Right lobe of liver (tissue), 6 donors: Measurements from ENCODE around the gene KCTD15. TPM values are rescaled to one million over a fixed set of nuclear protein-coding genes. Genes with fewer than 3 reads are reported as not detected.

Source experiments
- ATAC-seq, 4 donors: fragments of 200-7000 bp; cut with Tn5 transposase; one replicate each; pipeline ENCODE4 v1.9.1; 2020; ENCODE audit warnings: mild to moderate bottlenecking in 4 of 4, moderate library complexity in 4 of 4
- DNase-seq, 3 donors: peaks; one replicate each; pipeline ENCODE4 v3.0.0-alpha.2; 2020
- H3K27ac ChIP-seq, 3 donors: fragments of 200-600 bp; one replicate each; pipeline ENCODE4 v1.8.0; 2022
- H3K27me3 ChIP-seq, 2 donors: fragments of 200-600 bp; one replicate each; pipeline ENCODE4 v1.8.0; 2022
- H3K36me3 ChIP-seq, 4 donors: fragments of 200-600 bp; sonication (generic) in 1 of 4; one replicate each; pipeline versions ENCODE4 v1.5.1 to v1.8.0; 2017 to 2022; ENCODE audit warnings: control low read depth in 1 of 4
- H3K4me1 ChIP-seq, 4 donors: fragments of 200-600 bp; sonication (generic) in 1 of 4; one replicate each; pipeline versions ENCODE4 v1.5.1 to v1.8.0; 2017 to 2022; ENCODE audit warnings: control low read depth in 1 of 4
- H3K4me3 ChIP-seq, 3 donors: fragments of 200-600 bp; one replicate each; pipeline ENCODE4 v1.8.0; 2022
- H3K9me3 ChIP-seq, 4 donors: fragments of 200-600 bp; sonication (generic) in 1 of 4; one replicate each; pipeline versions ENCODE4 v1.5.1 to v1.8.0; 2017 to 2022; ENCODE audit warnings: control low read depth in 1 of 4
- POLR2A ChIP-seq: fragments of 450-650 bp; IDR thresholded peaks from one replicate; pipeline ENCODE4 v1.6.1; 2017; ENCODE audit warnings: antibody characterized with exemption, mild to moderate bottlenecking
- WGBS: methylation state at CpG from one replicate; pipeline ENCODE4 v1.1.6; 2018; ENCODE audit warnings: low coverage, low lambda C conversion rate; ENCODE audit not compliant: insufficient coverage; ENCODE audit errors: missing lambda C conversion rate; 5-methylcytosine and 5-hydroxymethylcytosine counted together
- intact Hi-C, 2 donors: fragments of 100-400 bp; cut with DNase I; formaldehyde crosslinking; loops; one replicate each; pipeline versions ENCODE4 v1.11.2 to v1.14.1; 2022
- total RNA-seq, 6 experiments: library from RNA; depleted of rRNA in 2 of 6; stranded (reverse); fragments of >200 nt in 2 of 6; fragmentation: NEBNext Ultra II Directional in 3 of 6; extraction: Animal tissue kit (Norgen Biotek cat#: 25700) in 3 of 6; gene quantifications; one replicate each; pipeline versions ENCODE4 v1.1.0 to v1.2.4, GENCODE V29; 2016 to 2023
- TF ChIP-seq, protein P1 (sequence below), 4 donors: fragments of 200-600 bp in 3 of 4; fragments of 450-650 bp in 1 of 4; IDR thresholded peaks; one replicate each; pipeline versions ENCODE4 v1.5.1 to v1.8.0; 2016 to 2022; ENCODE audit warnings: antibody characterized with exemption in 4 of 4, mild to moderate bottlenecking in 2 of 4
- donor health status: DM: no; HTN: yes; CAD: no.
- donor health status: DM: no; HTN: no; CAD: no.
- donor health status: DM: no; HTN: no; CAD: no.
- donor health status: DM: no; HTN: yes; CAD: no.
- donor health status: DM: no; HTN: yes; CAD: no.

KCTD15 gene
- total RNA-seq, 6 experiments from 2014 or later = 5.0 to 27.0 (median 11.5) TPM

GRCh38 chr19:33752945-33753344, 43.7 kb upstream of the KCTD15 start:
- H3K4me3 ChIP-seq = no peak overlapping the region
- H3K9me3 ChIP-seq = no peaks in the 10 kb centered on the region
- ATAC-seq = no peak
- no peaks in the 10 kb centered on the region for H3K27me3 ChIP-seq
- no peak for TF ChIP-seq POLR2A
- 66% methylated on average over 2 of the region's 6 CpGs for WGBS
- no peak for DNase-seq
- no peaks in the 10 kb centered on the region for H3K36me3 ChIP-seq
- no peaks in the 10 kb centered on the region for H3K4me1 ChIP-seq
- intact Hi-C loops = no loop called here
- H3K27ac ChIP-seq = no peak overlapping the region

DNA sequence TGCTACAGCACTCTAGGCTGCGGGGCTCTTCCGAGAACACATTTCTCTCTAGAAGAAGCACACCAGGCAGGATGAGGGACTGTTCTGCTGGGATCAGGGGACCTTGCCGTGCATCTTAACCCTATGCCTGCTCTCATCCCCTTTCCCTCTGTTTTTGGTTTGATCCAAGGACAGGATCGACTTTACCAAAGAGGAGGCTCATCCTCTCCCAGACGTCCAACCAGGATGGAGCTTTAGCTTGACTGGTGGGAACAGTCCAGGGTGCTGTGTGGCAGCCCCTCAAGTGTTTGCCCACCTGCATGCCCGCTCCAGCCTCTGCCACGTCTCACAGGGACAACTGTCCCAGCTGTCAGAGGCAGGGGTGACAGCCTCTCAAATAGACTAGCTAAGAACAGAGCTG, 42.3 kb upstream of the KCTD15 start:
- H3K27me3 ChIP-seq = no peaks in the 10 kb centered on the region
- no peaks in the 10 kb centered on the region for H3K9me3 ChIP-seq
- ATAC-seq (no peak), DNase-seq (no peak)
- WGBS = 45% methylated on average over 4 of the region's 7 CpGs
- no peaks in the 10 kb centered on the region for H3K36me3 ChIP-seq
- TF ChIP-seq, protein P1, sequence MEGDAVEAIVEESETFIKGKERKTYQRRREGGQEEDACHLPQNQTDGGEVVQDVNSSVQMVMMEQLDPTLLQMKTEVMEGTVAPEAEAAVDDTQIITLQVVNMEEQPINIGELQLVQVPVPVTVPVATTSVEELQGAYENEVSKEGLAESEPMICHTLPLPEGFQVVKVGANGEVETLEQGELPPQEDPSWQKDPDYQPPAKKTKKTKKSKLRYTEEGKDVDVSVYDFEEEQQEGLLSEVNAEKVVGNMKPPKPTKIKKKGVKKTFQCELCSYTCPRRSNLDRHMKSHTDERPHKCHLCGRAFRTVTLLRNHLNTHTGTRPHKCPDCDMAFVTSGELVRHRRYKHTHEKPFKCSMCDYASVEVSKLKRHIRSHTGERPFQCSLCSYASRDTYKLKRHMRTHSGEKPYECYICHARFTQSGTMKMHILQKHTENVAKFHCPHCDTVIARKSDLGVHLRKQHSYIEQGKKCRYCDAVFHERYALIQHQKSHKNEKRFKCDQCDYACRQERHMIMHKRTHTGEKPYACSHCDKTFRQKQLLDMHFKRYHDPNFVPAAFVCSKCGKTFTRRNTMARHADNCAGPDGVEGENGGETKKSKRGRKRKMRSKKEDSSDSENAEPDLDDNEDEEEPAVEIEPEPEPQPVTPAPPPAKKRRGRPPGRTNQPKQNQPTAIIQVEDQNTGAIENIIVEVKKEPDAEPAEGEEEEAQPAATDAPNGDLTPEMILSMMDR (IDR thresholded peaks at IDR 0.05) = no peak
- TF ChIP-seq POLR2A = no peak
- intact Hi-C loops = no loop called here
- no peak overlapping the region for H3K4me3 ChIP-seq
- no peak overlapping the region for H3K27ac ChIP-seq
- no peaks in the 10 kb centered on the region for H3K4me1 ChIP-seq

GRCh38 chr19:33755099-33756035, 41.3 kb upstream of the KCTD15 start:
- H3K4me1 ChIP-seq = no peaks in the 10 kb centered on the region
- no peaks in the 10 kb centered on the region for H3K27me3 ChIP-seq
- no peak overlapping the region for H3K4me3 ChIP-seq
- ATAC-seq = no peak
- 63% methylated on average over 18 of the region's 26 CpGs for WGBS
- intact Hi-C loops = no loop called here
- no peak for DNase-seq
- H3K27ac ChIP-seq = no peak overlapping the region
- TF ChIP-seq, protein P1 (IDR thresholded peaks at IDR 0.05) = no peak
- TF ChIP-seq POLR2A = no peak
- H3K9me3 ChIP-seq = no peaks in the 10 kb centered on the region
- H3K36me3 ChIP-seq = no peaks in the 10 kb centered on the region

DNA sequence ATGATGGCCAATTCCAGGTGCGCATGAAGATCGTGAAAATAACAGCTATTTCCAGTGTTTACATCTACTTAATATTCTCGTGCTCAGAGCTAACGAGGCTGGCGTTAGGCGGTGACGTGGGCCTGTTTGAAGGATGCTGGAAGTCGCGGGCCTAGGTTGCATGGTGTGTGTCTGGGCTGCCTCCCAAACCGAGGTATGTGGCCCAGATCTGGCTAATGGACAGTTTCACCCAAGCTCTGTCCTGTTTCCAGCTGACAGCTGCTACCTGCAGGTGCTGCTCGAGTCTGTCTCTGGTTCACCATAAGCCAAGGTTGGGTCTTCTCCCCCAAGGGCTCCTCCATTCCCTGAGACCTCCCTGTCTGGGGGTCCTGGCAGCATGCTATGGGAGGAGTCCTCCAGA, 40.5 kb upstream of the KCTD15 start:
- Histone ChIP-seq H3K27me3 (no peaks in the 10 kb centered on the region), H3K27ac (no peak overlapping the region), H3K9me3 (no peaks in the 10 kb centered on the region), H3K36me3 (no peaks in the 10 kb centered on the region), H3K4me1 (no peaks in the 10 kb centered on the region), H3K4me3 (no peak overlapping the region)
- intact Hi-C loops = no loop called here
- ATAC-seq (no peak), DNase-seq (no peak)
- WGBS = 60% methylated on average over 1 of the region's 11 CpGs
- TF ChIP-seq, protein P1 (IDR thresholded peaks at IDR 0.05) = no peak
- TF ChIP-seq POLR2A = no peak

DNA sequence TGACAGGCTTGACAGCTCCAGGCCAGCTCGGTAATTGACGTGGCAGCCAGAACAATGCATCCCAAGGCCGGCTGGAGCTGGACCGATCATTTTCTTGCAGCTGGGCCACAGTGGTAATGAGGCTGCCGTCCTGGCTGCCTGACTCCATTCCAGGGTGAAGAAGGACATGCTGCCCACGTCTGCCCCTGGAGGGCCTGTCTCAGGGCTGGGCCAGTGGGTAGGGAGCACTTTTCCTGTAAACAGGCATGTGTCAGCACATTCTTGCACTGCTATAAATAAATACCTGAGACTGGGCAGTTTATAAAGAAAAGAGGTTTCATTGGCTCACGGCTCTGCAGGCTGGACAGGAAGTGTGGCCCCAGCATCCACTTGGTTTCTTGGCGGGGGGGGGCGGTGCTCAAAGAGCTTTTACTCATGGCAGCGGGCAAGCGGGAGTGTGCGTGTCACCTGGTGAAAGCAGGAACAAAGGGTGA, 38.1 kb upstream of the KCTD15 start:
- no peak overlapping the region for H3K27ac ChIP-seq
- intact Hi-C loops = no loop called here
- no peaks in the 10 kb centered on the region for H3K27me3 ChIP-seq
- no peaks in the 10 kb centered on the region for H3K36me3 ChIP-seq
- TF ChIP-seq, protein P1 (IDR thresholded peaks at IDR 0.05) = no peak
- TF ChIP-seq POLR2A = no peak
- DNase-seq (no peak), ATAC-seq (no peak)
- WGBS = 42% methylated on average over 6 of the region's 12 CpGs
- no peaks in the 10 kb centered on the region for H3K4me1 ChIP-seq
- H3K9me3 ChIP-seq = no peaks in the 10 kb centered on the region
- no peak overlapping the region for H3K4me3 ChIP-seq
